ENCODE measurements around the gene KDM6A. TPM values are rescaled to one million over a fixed set of nuclear protein-coding genes. Genes with fewer than 3 reads are reported as not detected.
"Not testable (repeated sequence)": the region's sequence is repeated elsewhere in the genome, so short reads cannot be mapped to it uniquely, and the experiment has no call there.

The KDM6A gene
- total RNA-seq, 4 donors from 2014 or later: 42.5 to 163 (median 91.8) TPM

GRCh38 chrX:44946771-44947170 is 73.8 kb downstream of the KDM6A start:
- in situ Hi-C loops (cut with MboI; ENCODE audit: low pct_ligation_motif_present in 1 of 4, low pct_unique_long_range_greater_than_20kb in 1 of 4, low sequenced_read_pairs in 3 of 4): no loop called here
- H3K27ac ChIP-seq: no peak overlapping the region
- H3K36me3 ChIP-seq: no peaks in the 10 kb centered on the region
- WGBS, 2 donors (ENCODE audit: low coverage in 1 of 2): 80 to 95% methylated on average over 4 of the region's 4 CpGs
- no peak overlapping the region for H3K4me3 ChIP-seq
- no peaks in the 10 kb centered on the region for H3K27me3 ChIP-seq
- H3K9me3 ChIP-seq: no peaks in the 10 kb centered on the region
- no peaks in the 10 kb centered on the region for H3K4me1 ChIP-seq
- TF ChIP-seq CTCF (IDR thresholded peaks at IDR 0.05) (no peak), EP300 (IDR thresholded peaks at IDR 0.05; ENCODE audit: low read depth) (no peak), POLR2AphosphoS5 (IDR thresholded peaks at IDR 0.05) (no peak), POLR2A (IDR thresholded peaks at IDR 0.05) (no peak)
- no peak for DNase-seq
- intact Hi-C loops (cut with DNase I; ENCODE audit: low total_unique reads): loop anchor here (10.0 kb wide), 1 partner anchor 48 kb away; no protein-coding TSS in a partner anchor

- Histone ChIP-seq H3K9me3 (no peaks in the 10 kb centered on the region), H3K27ac (no peak overlapping the region), H3K4me3 (no peak overlapping the region), H3K27me3 (no peaks in the 10 kb centered on the region), H3K36me3 (no peaks in the 10 kb centered on the region), H3K4me1 (no peaks in the 10 kb centered on the region)
- no peak for DNase-seq
- 89% methylated on average over 4 of the region's 4 CpGs; no CpG with 5 or more reads in 1 of the 2 donors for WGBS, 2 donors (ENCODE audit: low coverage in 1 of 2)
- in situ Hi-C loops (cut with MboI; ENCODE audit: low pct_ligation_motif_present in 1 of 4, low pct_unique_long_range_greater_than_20kb in 1 of 4, low sequenced_read_pairs in 3 of 4): no loop called here
- intact Hi-C loops (cut with DNase I; ENCODE audit: low total_unique reads): loop anchor here (10.0 kb wide), 1 partner anchor 47 kb away; no protein-coding TSS in a partner anchor
- TF ChIP-seq EP300 (IDR thresholded peaks at IDR 0.05; ENCODE audit: low read depth) (no peak), POLR2AphosphoS5 (IDR thresholded peaks at IDR 0.05) (no peak), POLR2A (IDR thresholded peaks at IDR 0.05) (no peak), CTCF (IDR thresholded peaks at IDR 0.05) (no peak)
Observed at GRCh38 chrX:44947995-44948394, 75.0 kb downstream of the KDM6A start.

GRCh38 chrX:44948406-44948805 is 75.4 kb downstream of the KDM6A start:
- 83% methylated on average over 2 of the region's 2 CpGs; no CpG with 5 or more reads in 1 of the 2 donors for WGBS, 2 donors (ENCODE audit: low coverage in 1 of 2)
- in situ Hi-C loops (cut with MboI; ENCODE audit: low pct_ligation_motif_present in 1 of 4, low pct_unique_long_range_greater_than_20kb in 1 of 4, low sequenced_read_pairs in 3 of 4) (no loop called here), intact Hi-C loops (cut with DNase I; ENCODE audit: low total_unique reads) (loop anchor here (10.0 kb wide), 1 partner anchor 46 kb away; no protein-coding TSS in a partner anchor)
- Histone ChIP-seq H3K27ac (no peak overlapping the region), H3K36me3 (no peaks in the 10 kb centered on the region), H3K4me1 (no peaks in the 10 kb centered on the region), H3K4me3 (no peak overlapping the region), H3K9me3 (no peaks in the 10 kb centered on the region), H3K27me3 (no peaks in the 10 kb centered on the region)
- no peak for DNase-seq
- TF ChIP-seq CTCF (IDR thresholded peaks at IDR 0.05): no peak
- TF ChIP-seq POLR2A (IDR thresholded peaks at IDR 0.05): no peak
- no peak for TF ChIP-seq POLR2AphosphoS5 (IDR thresholded peaks at IDR 0.05)
- TF ChIP-seq EP300 (IDR thresholded peaks at IDR 0.05; ENCODE audit: low read depth): no peak

- H3K36me3 ChIP-seq: no peaks in the 10 kb centered on the region
- H3K4me1 ChIP-seq: peaks cover 0 to 4% (median under 1%) of the 10 kb centered on the region in 4 donors
- no peaks in the 10 kb centered on the region for H3K27me3 ChIP-seq
- 80 to 89% methylated on average over 1 to 8 of the region's 8 CpGs for WGBS, 2 donors (ENCODE audit: low coverage in 1 of 2)
- no peak overlapping the region for H3K4me3 ChIP-seq
- TF ChIP-seq POLR2AphosphoS5 (IDR thresholded peaks at IDR 0.05) (no peak), CTCF (IDR thresholded peaks at IDR 0.05) (no peak), EP300 (IDR thresholded peaks at IDR 0.05; ENCODE audit: low read depth) (no peak), POLR2A (IDR thresholded peaks at IDR 0.05) (no peak)
- in situ Hi-C loops (cut with MboI; ENCODE audit: low pct_ligation_motif_present in 1 of 4, low pct_unique_long_range_greater_than_20kb in 1 of 4, low sequenced_read_pairs in 3 of 4): no loop called here
- H3K9me3 ChIP-seq: no peaks in the 10 kb centered on the region
- H3K27ac ChIP-seq: no peak overlapping the region
- DNase-seq: no peak
- intact Hi-C loops (cut with DNase I; ENCODE audit: low total_unique reads): loop anchor here (10.0 kb wide), 1 partner anchor 46 kb away; no protein-coding TSS in a partner anchor
Observed at GRCh38 chrX:44949125-44949524, 76.1 kb downstream of the KDM6A start.

GRCh38 chrX:44950471-44951366 is 77.7 kb downstream of the KDM6A start:
- H3K9me3 ChIP-seq; H3K4me3 ChIP-seq; H3K27me3 ChIP-seq; DNase-seq; intact Hi-C loops (cut with DNase I; ENCODE audit: low total_unique reads); H3K27ac ChIP-seq; H3K36me3 ChIP-seq; in situ Hi-C loops (cut with MboI; ENCODE audit: low pct_ligation_motif_present in 1 of 4, low pct_unique_long_range_greater_than_20kb in 1 of 4, low sequenced_read_pairs in 3 of 4): not testable (repeated sequence)
- WGBS, 2 donors (ENCODE audit: low coverage in 1 of 2): 70% methylated on average over 9 of the region's 9 CpGs; no CpG with 5 or more reads in 1 of the 2 donors
- peaks cover 9 to 16% (median 11%) of the 10 kb centered on the region in 4 donors for H3K4me1 ChIP-seq

Measured in transverse colon (tissue), 4 donors.